SK-N-SH treated with all-trans-retinoic acid at 6 μM for 48 hours (cell line): Measurements from ENCODE around the gene NAB1.

Experiments
- ATAC-seq: fragments of 200-7000 bp; cut with Tn5 transposase; 3 replicates; pipeline ENCODE4 v1.9.1; 2020; ENCODE audit warnings: mild to moderate bottlenecking, moderate library complexity
- ARNTL ChIP-seq: fragments of 450-650 bp; formaldehyde crosslinking; IDR thresholded peaks from 2 replicates; pipeline ENCODE4 v1.5.0; 2020; ENCODE audit warnings: low read depth, mild to moderate bottlenecking, moderate library complexity, borderline replicate concordance
- BACH2 ChIP-seq: fragments of 250-450 bp; sonication (Bioruptor Pico); IDR thresholded peaks from 2 replicates; pipeline ENCODE4 v1.9.0; 2021; ENCODE audit warnings: mild to moderate bottlenecking, borderline replicate concordance
- CSDC2 ChIP-seq: fragments of 250-450 bp; sonication (Bioruptor Pico); IDR thresholded peaks from 2 replicates; pipeline ENCODE4 v1.5.0; 2020; ENCODE audit warnings: mild to moderate bottlenecking, moderate library complexity
- ESRRG ChIP-seq: fragments of 250-450 bp; sonication (Bioruptor Pico); IDR thresholded peaks from 2 replicates; pipeline ENCODE4 v1.6.1; 2021; ENCODE audit warnings: mild to moderate bottlenecking
- GLIS3 ChIP-seq: fragments of 250-450 bp; sonication (Bioruptor Pico); IDR thresholded peaks from 2 replicates; pipeline ENCODE4 v1.5.0; 2020; ENCODE audit warnings: mild to moderate bottlenecking, moderate library complexity
- ISL1 ChIP-seq: fragments of 250-450 bp; sonication (Bioruptor Pico); IDR thresholded peaks from 2 replicates; pipeline ENCODE4 v2.1.2; 2022; ENCODE audit warnings: mild to moderate bottlenecking, moderate library complexity
- OSR1 ChIP-seq: fragments of 250-450 bp; sonication (Bioruptor Pico); IDR thresholded peaks from 2 replicates; pipeline ENCODE4 v1.8.0; 2022; ENCODE audit warnings: moderate library complexity, mild to moderate bottlenecking, inconsistent platforms
- PPARA ChIP-seq: fragments of 250-450 bp; sonication (Bioruptor Pico); IDR thresholded peaks from 2 replicates; pipeline ENCODE4 v1.5.0; 2020; ENCODE audit warnings: mild to moderate bottlenecking, borderline replicate concordance
- RARB ChIP-seq: fragments of 250-450 bp; sonication (Bioruptor Pico); IDR thresholded peaks from 2 replicates; pipeline ENCODE4 v1.8.0; 2021; ENCODE audit warnings: mild to moderate bottlenecking, moderate library complexity
- SNAI2 ChIP-seq: fragments of 250-450 bp; sonication (Bioruptor Pico); IDR thresholded peaks from 2 replicates; pipeline ENCODE4 v1.5.0; 2020; ENCODE audit warnings: mild to moderate bottlenecking, moderate library complexity
- TCF4 ChIP-seq: fragments of 250-450 bp; sonication (Bioruptor Pico); IDR thresholded peaks from 2 replicates; pipeline ENCODE4 v1.8.0; 2021; ENCODE audit warnings: mild to moderate bottlenecking, moderate library complexity, borderline replicate concordance
- ZC3H10 ChIP-seq: fragments of 250-450 bp; sonication (Bioruptor Pico); IDR thresholded peaks from 2 replicates; pipeline ENCODE4 v1.5.1; 2021; ENCODE audit warnings: mild to moderate bottlenecking, moderate library complexity
- ZFP3 ChIP-seq: fragments of 250-450 bp; sonication (Bioruptor Pico); IDR thresholded peaks from 2 replicates; pipeline ENCODE4 v1.5.0; 2020; ENCODE audit warnings: mild to moderate bottlenecking, moderate library complexity
- ZFP30 ChIP-seq: fragments of 450-650 bp; formaldehyde crosslinking; IDR thresholded peaks from 2 replicates; pipeline ENCODE4 v1.5.0; 2022; ENCODE audit warnings: mild to moderate bottlenecking, moderate library complexity
- ZNF8 ChIP-seq: fragments of 450-650 bp; formaldehyde crosslinking; IDR thresholded peaks from 2 replicates; pipeline ENCODE4 v1.5.0; 2020; ENCODE audit warnings: mild to moderate bottlenecking, moderate library complexity
- TF ChIP-seq, protein P1 (sequence below): fragments of 250-450 bp; sonication (Bioruptor Pico); IDR thresholded peaks from 2 replicates; pipeline ENCODE4 v1.5.1; 2021; ENCODE audit warnings: mild to moderate bottlenecking, moderate library complexity
- TF ChIP-seq, protein P2 (sequence below): fragments of 250-450 bp; sonication (Bioruptor Pico); IDR thresholded peaks from 2 replicates; pipeline ENCODE4 v1.5.1; 2020; ENCODE audit warnings: low read depth, mild to moderate bottlenecking, moderate library complexity
- TF ChIP-seq, protein P3 (sequence below): fragments of 250-450 bp; sonication (Bioruptor Pico); IDR thresholded peaks from 2 replicates; pipeline ENCODE4 v1.8.0; 2020; ENCODE audit warnings: mild to moderate bottlenecking, moderate library complexity, borderline replicate concordance
- TF ChIP-seq, protein P4 (sequence below): fragments of 250-450 bp; sonication (Bioruptor Pico); IDR thresholded peaks from 2 replicates; pipeline ENCODE4 v1.5.0; 2020; ENCODE audit warnings: mild to moderate bottlenecking, moderate library complexity
- TF ChIP-seq, protein P5 (sequence below): fragments of 250-450 bp; sonication (Bioruptor Pico); IDR thresholded peaks from 2 replicates; pipeline ENCODE4 v1.8.0; 2021; ENCODE audit warnings: low read depth, mild to moderate bottlenecking, moderate library complexity, borderline replicate concordance

Gene NAB1

DNA sequence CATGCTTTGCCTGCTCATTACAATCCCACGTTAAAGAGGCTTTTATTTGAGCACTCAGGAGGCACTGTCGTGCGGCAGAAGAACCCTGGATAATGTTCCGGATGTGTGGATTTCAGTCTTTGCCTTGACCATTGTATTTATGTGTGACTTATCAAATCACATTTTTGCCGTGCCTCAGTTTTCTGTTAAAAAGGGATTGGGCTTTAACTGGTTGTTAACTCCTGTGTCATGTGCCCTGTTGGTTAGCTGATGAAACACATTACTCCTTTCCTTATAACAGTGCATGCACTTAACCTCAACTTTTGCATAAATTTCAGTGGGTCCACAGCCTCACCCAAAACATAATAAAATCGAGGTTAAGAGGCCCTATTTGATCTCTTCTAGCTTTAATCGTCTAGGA lies 52.7 kb downstream of the NAB1 start:
- TF ChIP-seq ISL1 (CRISPR knock-in tag), result no peak
- TF ChIP-seq ESRRG (CRISPR knock-in tag), result no peak
- TF ChIP-seq ZFP30, result no peak
- TF ChIP-seq TCF4 (CRISPR knock-in tag), result no peak
- TF ChIP-seq, protein P1, sequence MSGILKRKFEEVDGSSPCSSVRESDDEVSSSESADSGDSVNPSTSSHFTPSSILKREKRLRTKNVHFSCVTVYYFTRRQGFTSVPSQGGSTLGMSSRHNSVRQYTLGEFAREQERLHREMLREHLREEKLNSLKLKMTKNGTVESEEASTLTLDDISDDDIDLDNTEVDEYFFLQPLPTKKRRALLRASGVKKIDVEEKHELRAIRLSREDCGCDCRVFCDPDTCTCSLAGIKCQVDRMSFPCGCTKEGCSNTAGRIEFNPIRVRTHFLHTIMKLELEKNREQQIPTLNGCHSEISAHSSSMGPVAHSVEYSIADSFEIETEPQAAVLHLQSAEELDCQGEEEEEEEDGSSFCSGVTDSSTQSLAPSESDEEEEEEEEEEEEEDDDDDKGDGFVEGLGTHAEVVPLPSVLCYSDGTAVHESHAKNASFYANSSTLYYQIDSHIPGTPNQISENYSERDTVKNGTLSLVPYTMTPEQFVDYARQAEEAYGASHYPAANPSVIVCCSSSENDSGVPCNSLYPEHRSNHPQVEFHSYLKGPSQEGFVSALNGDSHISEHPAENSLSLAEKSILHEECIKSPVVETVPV (CRISPR knock-in tag), result no peak
- no peak for TF ChIP-seq SNAI2 (CRISPR knock-in tag)
- TF ChIP-seq ZFP3 (CRISPR knock-in tag), result no peak
- no peak for TF ChIP-seq ZNF8 (CRISPR knock-in tag)
- TF ChIP-seq OSR1 (CRISPR knock-in tag), result no peak
- TF ChIP-seq, protein P2, sequence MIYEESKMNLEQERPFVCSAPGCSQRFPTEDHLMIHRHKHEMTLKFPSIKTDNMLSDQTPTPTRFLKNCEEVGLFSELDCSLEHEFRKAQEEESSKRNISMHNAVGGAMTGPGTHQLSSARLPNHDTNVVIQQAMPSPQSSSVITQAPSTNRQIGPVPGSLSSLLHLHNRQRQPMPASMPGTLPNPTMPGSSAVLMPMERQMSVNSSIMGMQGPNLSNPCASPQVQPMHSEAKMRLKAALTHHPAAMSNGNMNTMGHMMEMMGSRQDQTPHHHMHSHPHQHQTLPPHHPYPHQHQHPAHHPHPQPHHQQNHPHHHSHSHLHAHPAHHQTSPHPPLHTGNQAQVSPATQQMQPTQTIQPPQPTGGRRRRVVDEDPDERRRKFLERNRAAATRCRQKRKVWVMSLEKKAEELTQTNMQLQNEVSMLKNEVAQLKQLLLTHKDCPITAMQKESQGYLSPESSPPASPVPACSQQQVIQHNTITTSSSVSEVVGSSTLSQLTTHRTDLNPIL (CRISPR knock-in tag), result no peak
- TF ChIP-seq CSDC2 (CRISPR knock-in tag), result no peak
- no peak for TF ChIP-seq GLIS3 (CRISPR knock-in tag)
- TF ChIP-seq ARNTL (CRISPR knock-in tag), result no peak
- TF ChIP-seq PPARA (CRISPR knock-in tag), result no peak
- TF ChIP-seq BACH2, result no peak
- ATAC-seq, result no peak

DNA sequence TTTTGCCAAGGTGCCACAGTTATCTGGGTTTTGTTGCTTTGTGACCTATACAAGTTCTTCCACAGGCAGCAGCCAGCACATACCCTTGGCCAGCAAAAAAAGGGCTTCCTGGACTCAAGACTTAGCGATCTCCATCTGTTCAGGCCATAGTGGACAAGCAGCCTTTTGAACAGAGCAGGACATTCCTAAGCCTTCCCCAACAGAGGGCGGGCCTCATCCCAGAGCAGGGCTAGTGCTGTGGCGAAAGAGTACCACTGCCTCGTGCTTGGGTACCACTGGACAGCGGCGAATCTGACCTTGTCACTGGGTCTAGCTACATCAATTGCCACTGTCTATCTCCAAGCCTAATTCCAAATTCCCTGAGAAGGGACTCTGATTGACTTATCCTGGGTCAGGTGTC lies 56.4 kb downstream of the NAB1 start:
- no peak for ATAC-seq
- TF ChIP-seq RARB (no peak), TCF4 (CRISPR knock-in tag) (no peak), OSR1 (CRISPR knock-in tag) (no peak), ZNF8 (CRISPR knock-in tag) (no peak), GLIS3 (CRISPR knock-in tag) (no peak), ZC3H10 (CRISPR knock-in tag) (no peak), ISL1 (CRISPR knock-in tag) (no peak), CSDC2 (CRISPR knock-in tag) (no peak), ZFP3 (CRISPR knock-in tag) (no peak), BACH2 (no peak)
- TF ChIP-seq, protein P3, sequence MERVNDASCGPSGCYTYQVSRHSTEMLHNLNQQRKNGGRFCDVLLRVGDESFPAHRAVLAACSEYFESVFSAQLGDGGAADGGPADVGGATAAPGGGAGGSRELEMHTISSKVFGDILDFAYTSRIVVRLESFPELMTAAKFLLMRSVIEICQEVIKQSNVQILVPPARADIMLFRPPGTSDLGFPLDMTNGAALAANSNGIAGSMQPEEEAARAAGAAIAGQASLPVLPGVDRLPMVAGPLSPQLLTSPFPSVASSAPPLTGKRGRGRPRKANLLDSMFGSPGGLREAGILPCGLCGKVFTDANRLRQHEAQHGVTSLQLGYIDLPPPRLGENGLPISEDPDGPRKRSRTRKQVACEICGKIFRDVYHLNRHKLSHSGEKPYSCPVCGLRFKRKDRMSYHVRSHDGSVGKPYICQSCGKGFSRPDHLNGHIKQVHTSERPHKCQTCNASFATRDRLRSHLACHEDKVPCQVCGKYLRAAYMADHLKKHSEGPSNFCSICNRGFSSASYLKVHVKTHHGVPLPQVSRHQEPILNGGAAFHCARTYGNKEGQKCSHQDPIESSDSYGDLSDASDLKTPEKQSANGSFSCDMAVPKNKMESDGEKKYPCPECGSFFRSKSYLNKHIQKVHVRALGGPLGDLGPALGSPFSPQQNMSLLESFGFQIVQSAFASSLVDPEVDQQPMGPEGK (CRISPR knock-in tag), result no peak
- TF ChIP-seq, protein P4, sequence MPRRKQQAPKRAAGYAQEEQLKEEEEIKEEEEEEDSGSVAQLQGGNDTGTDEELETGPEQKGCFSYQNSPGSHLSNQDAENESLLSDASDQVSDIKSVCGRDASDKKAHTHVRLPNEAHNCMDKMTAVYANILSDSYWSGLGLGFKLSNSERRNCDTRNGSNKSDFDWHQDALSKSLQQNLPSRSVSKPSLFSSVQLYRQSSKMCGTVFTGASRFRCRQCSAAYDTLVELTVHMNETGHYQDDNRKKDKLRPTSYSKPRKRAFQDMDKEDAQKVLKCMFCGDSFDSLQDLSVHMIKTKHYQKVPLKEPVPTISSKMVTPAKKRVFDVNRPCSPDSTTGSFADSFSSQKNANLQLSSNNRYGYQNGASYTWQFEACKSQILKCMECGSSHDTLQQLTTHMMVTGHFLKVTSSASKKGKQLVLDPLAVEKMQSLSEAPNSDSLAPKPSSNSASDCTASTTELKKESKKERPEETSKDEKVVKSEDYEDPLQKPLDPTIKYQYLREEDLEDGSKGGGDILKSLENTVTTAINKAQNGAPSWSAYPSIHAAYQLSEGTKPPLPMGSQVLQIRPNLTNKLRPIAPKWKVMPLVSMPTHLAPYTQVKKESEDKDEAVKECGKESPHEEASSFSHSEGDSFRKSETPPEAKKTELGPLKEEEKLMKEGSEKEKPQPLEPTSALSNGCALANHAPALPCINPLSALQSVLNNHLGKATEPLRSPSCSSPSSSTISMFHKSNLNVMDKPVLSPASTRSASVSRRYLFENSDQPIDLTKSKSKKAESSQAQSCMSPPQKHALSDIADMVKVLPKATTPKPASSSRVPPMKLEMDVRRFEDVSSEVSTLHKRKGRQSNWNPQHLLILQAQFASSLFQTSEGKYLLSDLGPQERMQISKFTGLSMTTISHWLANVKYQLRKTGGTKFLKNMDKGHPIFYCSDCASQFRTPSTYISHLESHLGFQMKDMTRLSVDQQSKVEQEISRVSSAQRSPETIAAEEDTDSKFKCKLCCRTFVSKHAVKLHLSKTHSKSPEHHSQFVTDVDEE (CRISPR knock-in tag), result no peak
- TF ChIP-seq, protein P5, sequence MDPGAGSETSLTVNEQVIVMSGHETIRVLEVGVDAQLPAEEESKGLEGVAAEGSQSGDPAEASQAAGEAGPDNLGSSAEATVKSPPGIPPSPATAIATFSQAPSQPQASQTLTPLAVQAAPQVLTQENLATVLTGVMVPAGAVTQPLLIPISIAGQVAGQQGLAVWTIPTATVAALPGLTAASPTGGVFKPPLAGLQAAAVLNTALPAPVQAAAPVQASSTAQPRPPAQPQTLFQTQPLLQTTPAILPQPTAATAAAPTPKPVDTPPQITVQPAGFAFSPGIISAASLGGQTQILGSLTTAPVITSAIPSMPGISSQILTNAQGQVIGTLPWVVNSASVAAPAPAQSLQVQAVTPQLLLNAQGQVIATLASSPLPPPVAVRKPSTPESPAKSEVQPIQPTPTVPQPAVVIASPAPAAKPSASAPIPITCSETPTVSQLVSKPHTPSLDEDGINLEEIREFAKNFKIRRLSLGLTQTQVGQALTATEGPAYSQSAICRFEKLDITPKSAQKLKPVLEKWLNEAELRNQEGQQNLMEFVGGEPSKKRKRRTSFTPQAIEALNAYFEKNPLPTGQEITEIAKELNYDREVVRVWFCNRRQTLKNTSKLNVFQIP (CRISPR knock-in tag), result no peak
- TF ChIP-seq, protein P2 (CRISPR knock-in tag), result no peak
- TF ChIP-seq, protein P1 (CRISPR knock-in tag), result no peak
- TF ChIP-seq, all 23 proteins: peak for 0
